ENCODE results near the gene CTSZ. TPM values are rescaled to one million over a fixed set of nuclear protein-coding genes. Genes with fewer than 3 reads are reported as not detected.

CTSZ gene
- total RNA-seq, 1 experiment from 2014 or later, result 26.3 TPM

- ChIA-PET POLR2A (interaction anchor here (0.7 to 1.0 kb wide), 3 partner anchors 10 to 71 kb away, joined by 3 to 4 read pairs (median 4); no protein-coding TSS in a partner anchor), CTCF (interaction anchor here (0.6 kb wide), 2 partner anchors 118 to 711 kb away, joined by 3 read pairs; no protein-coding TSS in a partner anchor)
- Mint-ChIP-seq H3K36me3 (peaks cover 75% of the 10 kb centered on the region), H3K9me3 (no peaks in the 10 kb centered on the region), H3K27me3 (ENCODE audit: low read depth) (no peaks in the 10 kb centered on the region), H3K4me3 (no peak overlapping the region), H3K27ac (no peak overlapping the region), H3K4me1 (no peaks in the 10 kb centered on the region)
- TF ChIP-seq MXD4 (CRISPR knock-in tag; IDR thresholded peaks at IDR 0.05; ENCODE audit: borderline replicate concordance), result no peak
- TF ChIP-seq ELF4 (CRISPR knock-in tag; IDR thresholded peaks at IDR 0.05; ENCODE audit: low read depth), result no peak
- TF ChIP-seq ZNF425 (CRISPR knock-in tag; conservative IDR thresholded peaks at IDR 0.05), result no peak
- TF ChIP-seq ZSCAN18 (CRISPR knock-in tag; IDR thresholded peaks at IDR 0.05), result no peak
- TF ChIP-seq ZNF416 (CRISPR knock-in tag; IDR thresholded peaks at IDR 0.05), result no peak
- no peak for TF ChIP-seq ATF6 (CRISPR knock-in tag; IDR thresholded peaks at IDR 0.05)
- TF ChIP-seq NFE2L1 (CRISPR knock-in tag; IDR thresholded peaks at IDR 0.05), result no peak
- TF ChIP-seq NR2C2 (CRISPR knock-in tag; IDR thresholded peaks at IDR 0.05), result no peak
- no peak for TF ChIP-seq ATF3 (CRISPR knock-in tag; conservative IDR thresholded peaks at IDR 0.05)
- no peak for TF ChIP-seq IRF2 (CRISPR knock-in tag; IDR thresholded peaks at IDR 0.05; ENCODE audit: borderline replicate concordance, low read depth)
- TF ChIP-seq ZNF671 (CRISPR knock-in tag; IDR thresholded peaks at IDR 0.05), result no peak
- TF ChIP-seq TCF7 (CRISPR knock-in tag; IDR thresholded peaks at IDR 0.05; ENCODE audit: low read depth), result no peak
- no peak for TF ChIP-seq CTCF (IDR thresholded peaks at IDR 0.05)
- no peak for TF ChIP-seq E2F1 (CRISPR knock-in tag; IDR thresholded peaks at IDR 0.05)
- no peak for TF ChIP-seq ZNF532 (CRISPR knock-in tag; IDR thresholded peaks at IDR 0.05; ENCODE audit: borderline replicate concordance)
- no peak for DNase-seq (ENCODE audit: low spot score)
- ATAC-seq, result no peak
These were observed 13.5 kb downstream of the CTSZ start for GRCh38 chr20:58993332-58994248.
